Prostate gland (tissue), 2 donors: Measurements from ENCODE around the gene RNF112.

Experiments used
- POLR2A ChIP-seq: fragments of 450-650 bp; IDR thresholded peaks from one replicate; pipeline ENCODE4 v1.6.1; 2016; ENCODE audit warnings: antibody characterized with exemption, mild to moderate bottlenecking
- TF ChIP-seq, protein P1 (sequence below), 4 experiments: fragments of 200-600 bp in 2 of 4; fragments of 450-650 bp in 2 of 4; sonication (generic) in 2 of 4; IDR thresholded peaks; 1 replicate in 3 of 4; 2 replicates in 1 of 4; pipeline ENCODE4 v1.5.1; 2016 to 2019; ENCODE audit warnings: antibody characterized with exemption in 4 of 4, mild to moderate bottlenecking in 2 of 4, moderate library complexity in 2 of 4

DNA sequence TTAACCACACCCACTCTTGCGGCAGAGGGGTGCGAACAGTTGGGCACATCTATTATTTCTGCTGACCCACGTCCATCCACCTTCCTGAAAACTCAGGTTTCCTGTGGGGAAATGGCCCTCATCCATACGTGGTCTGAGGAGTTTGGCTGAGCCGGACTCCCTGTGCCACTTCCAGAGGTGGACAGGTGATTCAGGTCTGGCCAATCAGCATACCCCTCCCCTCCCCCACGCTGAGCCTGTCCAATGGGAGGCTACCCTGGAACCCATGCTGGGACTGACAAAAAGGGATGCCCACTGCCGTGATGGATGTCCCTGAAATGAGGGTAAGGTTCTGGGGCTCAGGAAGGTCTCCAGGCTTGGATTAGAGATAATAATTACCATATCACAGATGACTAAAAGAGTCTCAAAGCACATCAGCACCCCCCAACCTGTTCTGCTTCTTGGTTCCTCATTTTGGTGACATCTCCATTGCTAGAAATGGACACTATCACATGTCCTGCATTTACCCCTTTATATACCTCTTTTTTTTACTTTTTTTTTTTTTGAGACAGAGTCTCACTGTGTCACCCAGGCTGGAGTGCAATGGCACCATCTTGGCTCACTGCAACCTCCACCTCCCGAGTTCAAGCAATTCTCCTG is 38.0 kb upstream of the RNF112 start:
- TF ChIP-seq, protein P1, sequence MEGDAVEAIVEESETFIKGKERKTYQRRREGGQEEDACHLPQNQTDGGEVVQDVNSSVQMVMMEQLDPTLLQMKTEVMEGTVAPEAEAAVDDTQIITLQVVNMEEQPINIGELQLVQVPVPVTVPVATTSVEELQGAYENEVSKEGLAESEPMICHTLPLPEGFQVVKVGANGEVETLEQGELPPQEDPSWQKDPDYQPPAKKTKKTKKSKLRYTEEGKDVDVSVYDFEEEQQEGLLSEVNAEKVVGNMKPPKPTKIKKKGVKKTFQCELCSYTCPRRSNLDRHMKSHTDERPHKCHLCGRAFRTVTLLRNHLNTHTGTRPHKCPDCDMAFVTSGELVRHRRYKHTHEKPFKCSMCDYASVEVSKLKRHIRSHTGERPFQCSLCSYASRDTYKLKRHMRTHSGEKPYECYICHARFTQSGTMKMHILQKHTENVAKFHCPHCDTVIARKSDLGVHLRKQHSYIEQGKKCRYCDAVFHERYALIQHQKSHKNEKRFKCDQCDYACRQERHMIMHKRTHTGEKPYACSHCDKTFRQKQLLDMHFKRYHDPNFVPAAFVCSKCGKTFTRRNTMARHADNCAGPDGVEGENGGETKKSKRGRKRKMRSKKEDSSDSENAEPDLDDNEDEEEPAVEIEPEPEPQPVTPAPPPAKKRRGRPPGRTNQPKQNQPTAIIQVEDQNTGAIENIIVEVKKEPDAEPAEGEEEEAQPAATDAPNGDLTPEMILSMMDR (IDR thresholded peaks at IDR 0.05) = no peak
- TF ChIP-seq POLR2A = no peak
